Activated CD4-positive, alpha-beta T cell treated with anti-CD3 and anti-CD28 coated beads, Interleukin-2, Interleukin-6, amounts not matched to agents 100 ng/mL and 50 ng/mL, durations not matched to agents 16 hours and 8 hours (primary cell): ENCODE results near the gene P2RY1.
A peak's percentile ranks its signal among the peaks of the same experiment; 100 is the strongest.

Experiments used
- DNase-seq: peaks from one replicate; pipeline ENCODE4 v3.0.0-alpha.2; 2020

Gene P2RY1, protein sequence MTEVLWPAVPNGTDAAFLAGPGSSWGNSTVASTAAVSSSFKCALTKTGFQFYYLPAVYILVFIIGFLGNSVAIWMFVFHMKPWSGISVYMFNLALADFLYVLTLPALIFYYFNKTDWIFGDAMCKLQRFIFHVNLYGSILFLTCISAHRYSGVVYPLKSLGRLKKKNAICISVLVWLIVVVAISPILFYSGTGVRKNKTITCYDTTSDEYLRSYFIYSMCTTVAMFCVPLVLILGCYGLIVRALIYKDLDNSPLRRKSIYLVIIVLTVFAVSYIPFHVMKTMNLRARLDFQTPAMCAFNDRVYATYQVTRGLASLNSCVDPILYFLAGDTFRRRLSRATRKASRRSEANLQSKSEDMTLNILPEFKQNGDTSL

GRCh38 chr3:152834776-152835600 is at the start of gene P2RY1:
Gene P2RY1, plus strand, starts transcription at chr3:152835131. Its CDS starts 652 bp downstream, at chr3:152835783.
- DNase-seq: peak; percentile 73

- DNase-seq: no peak
Measured at GRCh38 chr3:152786977-152787681, 47.8 kb upstream of the P2RY1 start.

GRCh38 chr3:152790651-152791387 is 44.1 kb upstream of the P2RY1 start:
- DNase-seq: no peak

DNA sequence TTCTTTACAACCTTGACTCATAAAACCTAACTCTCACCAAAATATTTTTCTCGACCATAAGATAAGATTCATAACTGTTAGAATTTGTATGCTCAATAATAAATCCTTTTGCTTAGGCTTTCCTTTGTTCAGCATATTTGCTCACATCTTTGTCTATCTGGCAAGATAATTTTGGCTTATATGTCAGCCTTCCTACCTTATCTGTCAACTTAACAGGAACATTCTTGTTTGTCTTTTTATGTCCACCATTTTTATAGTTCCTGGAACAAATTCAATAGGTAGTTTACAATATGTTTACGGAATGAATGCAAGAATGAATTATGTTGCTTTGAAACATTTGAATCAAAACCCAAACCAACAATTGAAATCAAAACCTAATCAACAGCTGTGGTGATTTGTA is 41.0 kb upstream of the P2RY1 start:
- DNase-seq: no peak

GRCh38 chr3:152797751-152798432 is 37.0 kb upstream of the P2RY1 start:
- no peak for DNase-seq

- DNase-seq: no peak
Measured at GRCh38 chr3:152811974-152812760, 22.8 kb upstream of the P2RY1 start.

DNA sequence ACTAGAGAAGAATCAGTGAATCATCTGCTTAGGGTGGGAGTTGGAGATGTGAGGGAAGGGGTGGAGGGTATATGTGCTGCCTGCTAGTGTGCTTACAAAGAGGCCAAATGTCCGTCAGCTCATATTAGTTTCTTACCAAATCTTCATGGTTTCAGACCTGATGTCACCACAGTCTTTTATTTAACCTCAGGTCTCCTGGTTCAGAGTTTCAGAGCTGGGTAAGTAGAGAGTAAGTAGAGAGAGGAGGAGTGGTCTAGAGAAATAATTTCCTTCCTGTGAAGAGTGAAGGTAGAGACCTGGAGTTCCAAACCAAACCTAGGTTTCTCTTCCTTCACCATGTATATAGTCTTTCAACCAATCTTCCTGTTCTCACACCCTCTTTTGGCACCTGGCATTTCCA is 17.5 kb upstream of the P2RY1 start:
- no peak for DNase-seq

DNA sequence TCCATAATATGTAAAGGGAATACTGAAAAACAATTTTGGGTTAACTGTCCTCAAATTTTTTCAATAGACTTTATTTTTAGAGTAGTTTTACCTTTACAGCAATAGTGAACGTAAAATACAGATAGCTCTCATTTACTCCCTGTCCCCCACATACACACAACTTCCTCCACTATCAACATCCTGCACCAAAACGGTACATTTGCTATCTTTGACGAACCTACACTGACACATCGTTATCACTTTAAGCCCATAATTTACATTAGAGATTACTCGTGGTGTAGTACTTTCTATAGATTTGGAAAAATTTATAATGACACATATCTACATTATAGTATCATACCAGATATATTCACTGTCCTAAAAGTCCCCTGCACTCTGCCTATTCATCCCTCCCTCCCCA is 16.9 kb upstream of the P2RY1 start:
- no peak for DNase-seq

DNA sequence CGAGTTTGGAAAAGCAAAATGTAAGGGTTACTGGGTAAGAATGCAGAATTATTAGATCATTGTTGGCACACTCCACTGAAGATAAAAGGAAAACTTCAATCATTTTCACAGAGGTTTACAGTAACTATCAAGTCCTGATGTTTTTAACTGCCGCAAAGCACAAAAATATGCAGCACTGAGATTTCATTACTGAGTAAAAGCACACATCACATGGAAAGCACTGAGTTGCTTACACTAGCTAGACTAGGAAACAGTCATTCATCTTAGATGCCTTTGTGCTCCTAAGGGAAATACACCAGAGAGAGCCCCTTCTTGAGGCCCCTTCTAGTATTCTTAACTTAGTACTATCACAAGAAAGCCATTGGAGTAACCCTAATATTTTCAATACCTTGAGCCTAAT is 11.8 kb upstream of the P2RY1 start:
- no peak for DNase-seq

GRCh38 chr3:152823781-152824180 is 11.2 kb upstream of the P2RY1 start:
- no peak for DNase-seq

GRCh38 chr3:152825566-152825965 is 9.4 kb upstream of the P2RY1 start:
- DNase-seq: no peak

- no peak for DNase-seq
Measured at GRCh38 chr3:152826476-152826875, 8.5 kb upstream of the P2RY1 start.

- DNase-seq: no peak
Measured at GRCh38 chr3:152827313-152827712, 7.6 kb upstream of the P2RY1 start.

GRCh38 chr3:152828075-152828840 is 6.7 kb upstream of the P2RY1 start:
- no peak for DNase-seq

DNA sequence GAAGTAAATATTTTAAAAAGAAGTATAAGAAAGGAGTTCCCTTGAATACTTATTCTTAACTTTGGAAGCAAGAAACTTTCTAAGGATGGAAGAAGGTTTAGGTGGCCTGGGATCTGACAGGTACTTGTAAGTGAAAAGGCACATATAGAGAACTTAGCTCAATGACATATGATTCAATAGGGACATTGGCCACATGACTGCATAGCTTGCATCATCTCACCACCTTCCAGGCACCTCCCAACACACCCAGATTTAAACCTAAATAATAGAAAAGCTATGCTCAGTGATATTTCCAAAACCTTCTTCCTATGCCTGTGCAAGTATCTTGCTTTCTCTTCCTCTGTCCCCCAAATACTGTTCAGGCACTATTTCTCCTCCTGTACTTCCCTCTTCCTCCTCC is 4.7 kb upstream of the P2RY1 start:
- DNase-seq: no peak

GRCh38 chr3:152832046-152832445 is 2.9 kb upstream of the P2RY1 start:
- DNase-seq: no peak

DNA sequence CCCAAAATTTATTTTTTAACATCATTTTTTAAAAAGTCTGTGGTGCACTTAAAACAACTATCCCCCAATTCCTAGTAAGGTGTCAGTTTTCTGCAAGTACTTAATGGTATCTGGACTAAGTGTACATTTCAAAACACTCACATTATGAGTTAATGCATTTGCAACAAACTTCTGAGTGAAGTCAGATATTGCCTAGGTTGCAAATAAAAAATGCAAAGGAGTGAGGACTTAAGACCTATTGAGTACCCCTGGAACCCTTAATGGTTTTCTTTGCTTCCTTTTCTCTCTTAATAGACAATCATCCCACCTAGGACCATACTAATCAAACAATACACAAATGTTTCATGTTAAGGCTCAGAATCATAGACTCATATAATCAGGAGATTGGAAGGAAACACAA is 1.8 kb upstream of the P2RY1 start:
- no peak for DNase-seq

- no peak for DNase-seq
Measured at GRCh38 chr3:152834191-152834775, 648 bp upstream of the P2RY1 start.

- DNase-seq: peak; percentile 1
Measured at GRCh38 chr3:152835601-152836102, 721 bp downstream of the P2RY1 start.

DNA sequence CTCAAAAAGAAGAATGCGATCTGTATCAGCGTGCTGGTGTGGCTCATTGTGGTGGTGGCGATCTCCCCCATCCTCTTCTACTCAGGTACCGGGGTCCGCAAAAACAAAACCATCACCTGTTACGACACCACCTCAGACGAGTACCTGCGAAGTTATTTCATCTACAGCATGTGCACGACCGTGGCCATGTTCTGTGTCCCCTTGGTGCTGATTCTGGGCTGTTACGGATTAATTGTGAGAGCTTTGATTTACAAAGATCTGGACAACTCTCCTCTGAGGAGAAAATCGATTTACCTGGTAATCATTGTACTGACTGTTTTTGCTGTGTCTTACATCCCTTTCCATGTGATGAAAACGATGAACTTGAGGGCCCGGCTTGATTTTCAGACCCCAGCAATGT is 1.3 kb downstream of the P2RY1 start:
- DNase-seq: no peak
